NCI-H146 treated with DMSO at 0.1 percent for 48 hours (cell line): ENCODE data around the gene UBE2L3.
"Not testable (repeated sequence)": the region's sequence is repeated elsewhere in the genome, so short reads cannot be mapped to it uniquely, and the experiment has no call there.

Experiments used
- DNase-seq: peaks from one replicate; lab custom pipeline; 2025; ENCODE audit not compliant: unreplicated experiment; lab: John Stamatoyannopoulos, UW

UBE2L3 gene

GRCh38 chr22:21567456-21568346, at the start of gene UBE2L3:
UBE2L3 (plus strand) TSS chr22:21567714; CDS start chr22:21567745, 31 bp downstream.
- DNase-seq: peak; percentile 16

- not testable (repeated sequence) for DNase-seq
Observed at GRCh38 chr22:21526705-21527500, 40.6 kb upstream of the UBE2L3 start.

GRCh38 chr22:21531525-21531924, 36.0 kb upstream of the UBE2L3 start:
- DNase-seq: not testable (repeated sequence)

GRCh38 chr22:21532863-21533648, 34.5 kb upstream of the UBE2L3 start:
- DNase-seq: not testable (repeated sequence)

- not testable (repeated sequence) for DNase-seq
Observed at GRCh38 chr22:21539862-21540261, 27.7 kb upstream of the UBE2L3 start.

- not testable (repeated sequence) for DNase-seq
Observed at GRCh38 chr22:21544432-21545322, 22.8 kb upstream of the UBE2L3 start.

GRCh38 chr22:21549558-21549957, 18.0 kb upstream of the UBE2L3 start:
- not testable (repeated sequence) for DNase-seq

GRCh38 chr22:21550008-21550677, 17.4 kb upstream of the UBE2L3 start:
- DNase-seq: not testable (repeated sequence)

GRCh38 chr22:21550678-21551047, 16.9 kb upstream of the UBE2L3 start:
- DNase-seq: not testable (repeated sequence)

- not testable (repeated sequence) for DNase-seq
Observed at GRCh38 chr22:21551361-21551760, 16.2 kb upstream of the UBE2L3 start, which contains the start of gene RIMBP3C. RIMBP3C (minus strand) TSS chr22:21551461; CDS start chr22:21550976, 485 bp downstream.

GRCh38 chr22:21559345-21560125, 8.0 kb upstream of the UBE2L3 start:
- not testable (repeated sequence) for DNase-seq

- not testable (repeated sequence) for DNase-seq
Observed at GRCh38 chr22:21560657-21561056, 6.9 kb upstream of the UBE2L3 start.

GRCh38 chr22:21563912-21564311, 3.6 kb upstream of the UBE2L3 start:
- DNase-seq: no peak

GRCh38 chr22:21564411-21564810, 3.1 kb upstream of the UBE2L3 start:
- DNase-seq: no peak

GRCh38 chr22:21568347-21569075, 997 bp downstream of the UBE2L3 start:
- DNase-seq: no peak

- DNase-seq: not testable (repeated sequence)
Observed at GRCh38 chr22:21569076-21569427, 1.5 kb downstream of the UBE2L3 start.

- DNase-seq: no peak
Observed at GRCh38 chr22:21569459-21570170, 2.1 kb downstream of the UBE2L3 start.
